ENCODE data around the gene TTC13.

Gene TTC13

GRCh38 chr1:230979952-230980351 is 1.3 kb upstream of the TTC13 start:
- DNase-seq (ENCODE audit: low spot score) = no peak
- Mint-ChIP-seq H3K27ac (peak overlapping the region; percentile 93), H3K4me1 (ENCODE audit: low read depth) (peaks cover 33% of the 10 kb centered on the region), H3K27me3 (ENCODE audit: low read depth) (no peaks in the 10 kb centered on the region), H3K36me3 (ENCODE audit: low read depth) (peaks cover 23% of the 10 kb centered on the region), H3K9me3 (no peaks in the 10 kb centered on the region), H3K4me3 (no peak overlapping the region)

GRCh38 chr1:230979389-230979716 is 692 bp upstream of the TTC13 start:
- Mint-ChIP-seq H3K27ac (peak overlapping the region; percentile 93), H3K27me3 (ENCODE audit: low read depth) (no peaks in the 10 kb centered on the region), H3K9me3 (no peaks in the 10 kb centered on the region), H3K36me3 (ENCODE audit: low read depth) (peaks cover 26% of the 10 kb centered on the region), H3K4me1 (ENCODE audit: low read depth) (peaks cover 36% of the 10 kb centered on the region), H3K4me3 (no peak overlapping the region)
- DNase-seq (ENCODE audit: low spot score) = no peak

GRCh38 chr1:230977761-230978490 is 735 bp downstream of the TTC13 start:
- Mint-ChIP-seq H3K4me3 (peak overlapping the region; percentile 92), H3K9me3 (no peaks in the 10 kb centered on the region), H3K27me3 (ENCODE audit: low read depth) (no peaks in the 10 kb centered on the region), H3K36me3 (ENCODE audit: low read depth) (peaks cover 34% of the 10 kb centered on the region), H3K4me1 (ENCODE audit: low read depth) (peaks cover 46% of the 10 kb centered on the region), H3K27ac (peak overlapping the region; percentile 95)
- peak; percentile 8 for DNase-seq (ENCODE audit: low spot score)

- Mint-ChIP-seq H3K27ac (peak overlapping the region; percentile 95), H3K4me3 (peak overlapping the region; percentile 92), H3K4me1 (ENCODE audit: low read depth) (peaks cover 54% of the 10 kb centered on the region), H3K9me3 (no peaks in the 10 kb centered on the region), H3K36me3 (ENCODE audit: low read depth) (peaks cover 36% of the 10 kb centered on the region), H3K27me3 (ENCODE audit: low read depth) (no peaks in the 10 kb centered on the region)
- peak; percentile 25 for DNase-seq (ENCODE audit: low spot score)
Observed at GRCh38 chr1:230976825-230977747, 1.6 kb downstream of the TTC13 start.

- H3K27ac Mint-ChIP-seq = peak overlapping the region; percentile 43
- no peak for DNase-seq (ENCODE audit: low spot score)
- H3K36me3 Mint-ChIP-seq (ENCODE audit: low read depth) = peaks cover 36% of the 10 kb centered on the region
- H3K27me3 Mint-ChIP-seq (ENCODE audit: low read depth) = no peaks in the 10 kb centered on the region
- peaks cover 60% of the 10 kb centered on the region for H3K4me1 Mint-ChIP-seq (ENCODE audit: low read depth)
- peak overlapping the region; percentile 65 for H3K4me3 Mint-ChIP-seq
- no peaks in the 10 kb centered on the region for H3K9me3 Mint-ChIP-seq
Observed at GRCh38 chr1:230976360-230976759, 2.3 kb downstream of the TTC13 start.

- no peak overlapping the region for H3K27ac Mint-ChIP-seq
- H3K9me3 Mint-ChIP-seq = no peaks in the 10 kb centered on the region
- H3K4me1 Mint-ChIP-seq (ENCODE audit: low read depth) = peaks cover 60% of the 10 kb centered on the region
- peaks cover 38% of the 10 kb centered on the region for H3K36me3 Mint-ChIP-seq (ENCODE audit: low read depth)
- DNase-seq (ENCODE audit: low spot score) = no peak
- H3K27me3 Mint-ChIP-seq (ENCODE audit: low read depth) = no peaks in the 10 kb centered on the region
- no peak overlapping the region for H3K4me3 Mint-ChIP-seq
Observed at GRCh38 chr1:230975636-230976035, 3.0 kb downstream of the TTC13 start.

- Mint-ChIP-seq H3K9me3 (no peaks in the 10 kb centered on the region), H3K27ac (peak overlapping the region; percentile 93), H3K27me3 (ENCODE audit: low read depth) (no peaks in the 10 kb centered on the region), H3K36me3 (ENCODE audit: low read depth) (peaks cover 42% of the 10 kb centered on the region), H3K4me3 (peak overlapping the region; percentile 84), H3K4me1 (ENCODE audit: low read depth) (peaks cover 59% of the 10 kb centered on the region)
- DNase-seq (ENCODE audit: low spot score) = peak; percentile 76
Observed at GRCh38 chr1:230972855-230973271, 5.8 kb downstream of the TTC13 start.

GRCh38 chr1:230971771-230972170 is 6.9 kb downstream of the TTC13 start:
- Mint-ChIP-seq H3K4me3 (no peak overlapping the region), H3K27ac (peak overlapping the region; percentile 79), H3K27me3 (ENCODE audit: low read depth) (no peaks in the 10 kb centered on the region), H3K9me3 (no peaks in the 10 kb centered on the region), H3K36me3 (ENCODE audit: low read depth) (peaks cover 38% of the 10 kb centered on the region), H3K4me1 (ENCODE audit: low read depth) (peaks cover 48% of the 10 kb centered on the region)
- DNase-seq (ENCODE audit: low spot score) = no peak

GRCh38 chr1:230970432-230970831 is 8.2 kb downstream of the TTC13 start:
- Mint-ChIP-seq H3K36me3 (ENCODE audit: low read depth) (peaks cover 24% of the 10 kb centered on the region), H3K27ac (no peak overlapping the region), H3K27me3 (ENCODE audit: low read depth) (no peaks in the 10 kb centered on the region), H3K9me3 (no peaks in the 10 kb centered on the region), H3K4me3 (no peak overlapping the region), H3K4me1 (ENCODE audit: low read depth) (peaks cover 35% of the 10 kb centered on the region)
- no peak for DNase-seq (ENCODE audit: low spot score)

GRCh38 chr1:230966358-230966873 is 12.2 kb downstream of the TTC13 start:
- no peak overlapping the region for H3K4me3 Mint-ChIP-seq
- no peaks in the 10 kb centered on the region for H3K27me3 Mint-ChIP-seq (ENCODE audit: low read depth)
- no peak for DNase-seq (ENCODE audit: low spot score)
- peaks cover 12% of the 10 kb centered on the region for H3K36me3 Mint-ChIP-seq (ENCODE audit: low read depth)
- H3K27ac Mint-ChIP-seq = no peak overlapping the region
- H3K9me3 Mint-ChIP-seq = no peaks in the 10 kb centered on the region
- peaks cover 15% of the 10 kb centered on the region for H3K4me1 Mint-ChIP-seq (ENCODE audit: low read depth)

GRCh38 chr1:230965535-230965934 is 13.1 kb downstream of the TTC13 start:
- Mint-ChIP-seq H3K27ac (no peak overlapping the region), H3K36me3 (ENCODE audit: low read depth) (peaks cover 14% of the 10 kb centered on the region), H3K4me3 (no peak overlapping the region), H3K9me3 (no peaks in the 10 kb centered on the region), H3K4me1 (ENCODE audit: low read depth) (peaks cover 14% of the 10 kb centered on the region), H3K27me3 (ENCODE audit: low read depth) (no peaks in the 10 kb centered on the region)
- DNase-seq (ENCODE audit: low spot score) = no peak

- H3K36me3 Mint-ChIP-seq (ENCODE audit: low read depth) = peaks cover 11% of the 10 kb centered on the region
- DNase-seq (ENCODE audit: low spot score) = no peak
- H3K27me3 Mint-ChIP-seq (ENCODE audit: low read depth) = no peaks in the 10 kb centered on the region
- peaks cover 14% of the 10 kb centered on the region for H3K4me1 Mint-ChIP-seq (ENCODE audit: low read depth)
- H3K4me3 Mint-ChIP-seq = no peak overlapping the region
- H3K27ac Mint-ChIP-seq = no peak overlapping the region
- H3K9me3 Mint-ChIP-seq = no peaks in the 10 kb centered on the region
Observed at GRCh38 chr1:230964896-230965295, 13.8 kb downstream of the TTC13 start.

GRCh38 chr1:230958370-230958769 is 20.3 kb downstream of the TTC13 start:
- no peak for DNase-seq (ENCODE audit: low spot score)
- H3K36me3 Mint-ChIP-seq (ENCODE audit: low read depth) = peaks cover 38% of the 10 kb centered on the region
- no peaks in the 10 kb centered on the region for H3K9me3 Mint-ChIP-seq
- H3K4me1 Mint-ChIP-seq (ENCODE audit: low read depth) = no peaks in the 10 kb centered on the region
- H3K27ac Mint-ChIP-seq = no peak overlapping the region
- H3K27me3 Mint-ChIP-seq (ENCODE audit: low read depth) = no peaks in the 10 kb centered on the region
- H3K4me3 Mint-ChIP-seq = no peak overlapping the region

- no peak for DNase-seq (ENCODE audit: low spot score)
- H3K4me3 Mint-ChIP-seq = no peak overlapping the region
- no peak overlapping the region for H3K27ac Mint-ChIP-seq
- peaks cover 41% of the 10 kb centered on the region for H3K36me3 Mint-ChIP-seq (ENCODE audit: low read depth)
- no peaks in the 10 kb centered on the region for H3K27me3 Mint-ChIP-seq (ENCODE audit: low read depth)
- H3K9me3 Mint-ChIP-seq = no peaks in the 10 kb centered on the region
- no peaks in the 10 kb centered on the region for H3K4me1 Mint-ChIP-seq (ENCODE audit: low read depth)
Observed at GRCh38 chr1:230957580-230957989, 21.1 kb downstream of the TTC13 start.
